K562 (cell line): ENCODE data around the gene RACGAP1. TPM values are rescaled to one million over a fixed set of nuclear protein-coding genes. Genes with fewer than 3 reads are reported as not detected.

ENCODE experiments used
- CSDE1 ChIP-seq, 2 experiments: fragments of 450-650 bp; IDR thresholded peaks; 2 replicates each; pipeline ENCODE4 v1.6.1; 2016; ENCODE audit warnings: mild to moderate bottlenecking in 1 of 2
- ESRRA ChIP-seq: fragments of 450-650 bp; IDR thresholded peaks from 2 replicates; pipeline ENCODE4 v1.6.1; 2014; ENCODE audit warnings: low read depth, mild to moderate bottlenecking, moderate library complexity, borderline replicate concordance
- IFI16 ChIP-seq: fragments of 250-450 bp; sonication (Bioruptor Pico); IDR thresholded peaks from 2 replicates; pipeline ENCODE4 v2.1.2; 2022; ENCODE audit warnings: mild to moderate bottlenecking, inconsistent platforms
- NONO ChIP-seq, 2 experiments: fragments of 200-400 bp in 1 of 2; fragments of 450-650 bp in 1 of 2; formaldehyde crosslinking in 1 of 2; IDR thresholded peaks; 2 replicates each; pipeline ENCODE4 v1.6.1; 2017; ENCODE audit warnings: low read depth in 2 of 2, mild to moderate bottlenecking in 2 of 2, moderate library complexity in 2 of 2, low read length in 1 of 2
- PCBP1 ChIP-seq: fragments of 200-400 bp; formaldehyde crosslinking; IDR thresholded peaks from 2 replicates; pipeline ENCODE4 v1.6.1; 2018; ENCODE audit warnings: mild to moderate bottlenecking, low read depth, low read length; ENCODE audit not compliant: poor library complexity, severe bottlenecking
- RCOR1 ChIP-seq, 2 experiments: IDR thresholded peaks; 2 replicates each; pipeline ENCODE4 v1.6.1; 2012; ENCODE audit warnings: low read depth in 2 of 2, low read length in 2 of 2, borderline replicate concordance in 1 of 2, improper control_type of control experiment in 1 of 2
- SIN3A ChIP-seq, 2 experiments: fragments of 150-350 bp in 1 of 2; IDR thresholded peaks; 2 replicates each; pipeline ENCODE4 v1.6.1; 2011 to 2016; ENCODE audit warnings: borderline replicate concordance in 2 of 2, low read depth in 2 of 2, low read length in 2 of 2, mild to moderate bottlenecking in 2 of 2, moderate library complexity in 2 of 2; ENCODE audit not compliant: control insufficient read depth in 1 of 2
- SRSF3 ChIP-seq: fragments of 200-400 bp; formaldehyde crosslinking; IDR thresholded peaks from 2 replicates; pipeline ENCODE4 v1.6.1; 2016; ENCODE audit warnings: mild to moderate bottlenecking, low read length, moderate library complexity; ENCODE audit not compliant: insufficient read depth
- TAF15 ChIP-seq: fragments of 200-400 bp; formaldehyde crosslinking; IDR thresholded peaks from 2 replicates; pipeline ENCODE4 v1.6.1; 2017; ENCODE audit warnings: mild to moderate bottlenecking, low read depth, low read length, moderate library complexity
- ZNF165 ChIP-seq: fragments of 250-450 bp; sonication (Bioruptor Pico); IDR thresholded peaks from 2 replicates; pipeline ENCODE4 v1.4.0; 2020; ENCODE audit warnings: borderline replicate concordance
- ZNF354B ChIP-seq: fragments of 250-450 bp; sonication (Bioruptor Pico); IDR thresholded peaks from 2 replicates; pipeline ENCODE4 v1.4.0; 2020
- polyA plus RNA-seq, 8 experiments: library from polyadenylated mRNA; depleted of rRNA in 4 of 8; stranded (reverse) in 5 of 8; unstranded in 3 of 8; fragments of >200 nt; fragmentation: Nextera tagmentation in 2 of 8; fragmentation: Illumina TruSeq in 1 of 8; extraction: Ambion mirVana in 2 of 8; extraction: Trizol in 1 of 8; gene quantifications; 2 replicates each; pipeline versions ENCODE4 v1.2.1 to v1.2.3, GENCODE V29; 2011 to 2014; ENCODE audit warnings: inconsistent platforms in 1 of 8, missing spikeins in 1 of 8
- total RNA-seq, 7 experiments: library from RNA; depleted of rRNA in 6 of 7; stranded (reverse); fragments of >200 nt in 6 of 7; fragmentation: Illumina TruSeq in 2 of 7; extraction: Trizol in 2 of 7; gene quantifications; 2 replicates each; pipeline versions ENCODE4 v1.2.1 to v1.2.3, GENCODE V29; 2011 to 2021; ENCODE audit warnings: low replicate concordance in 1 of 7

Gene RACGAP1
- total and polyA plus RNA-seq, 9 of the 15 experiments (the other 6 are each of a cell fraction or from before 2014, with no cell fraction given), result 56.4 to 92.9 (median 71.8) TPM

DNA sequence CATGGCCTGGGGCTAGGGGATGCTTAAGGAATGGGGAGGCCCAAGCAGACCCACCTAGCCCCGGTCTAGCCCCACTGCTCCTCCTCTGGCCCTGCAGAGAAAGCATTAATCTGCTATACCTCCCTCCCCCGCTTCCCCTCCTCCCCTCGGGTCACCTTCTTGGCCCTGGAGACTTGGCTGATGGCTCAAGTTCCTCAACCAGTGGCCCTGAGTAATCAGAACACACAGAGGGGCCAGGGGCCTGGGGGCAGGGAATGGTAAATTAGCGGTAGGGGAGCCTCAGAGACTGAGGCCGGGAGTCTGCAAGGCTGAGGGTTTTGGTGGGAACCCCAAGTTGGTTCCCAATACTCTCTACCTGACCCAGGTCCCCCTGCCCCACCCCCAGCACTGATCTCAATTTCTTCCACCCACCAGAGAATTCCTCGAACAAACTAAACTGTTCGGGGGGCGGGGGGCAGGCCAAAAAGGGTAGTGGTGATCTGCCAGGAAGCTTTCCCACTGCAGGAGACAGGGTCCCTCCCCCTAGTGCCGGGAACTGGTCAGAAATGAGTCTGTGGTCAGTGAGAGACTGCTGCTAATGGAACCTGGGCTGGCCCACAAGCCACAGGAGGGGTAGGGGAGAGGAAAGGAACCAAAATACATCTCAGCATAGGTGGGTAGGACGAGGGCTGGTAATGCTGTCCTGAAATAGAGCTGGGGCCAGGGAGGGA, 47.1 kb upstream of the RACGAP1 start (continued):
- TF ChIP-seq SRSF3, result no peak
- no peak for TF ChIP-seq CSDE1 (IDR thresholded peaks at IDR 0.05)
- no peak for TF ChIP-seq ZNF165 (CRISPR knock-in tag)
- TF ChIP-seq IFI16 (CRISPR knock-in tag), result no peak
- TF ChIP-seq RCOR1 (IDR thresholded peaks at IDR 0.05; ENCODE audit: borderline replicate concordance in 1 of 2, low read depth in 2 of 2, low read length in 2 of 2), result no peak
- no peak for TF ChIP-seq NONO (IDR thresholded peaks at IDR 0.05; ENCODE audit: low read depth in 2 of 2, low read length in 1 of 2)
- no peak for TF ChIP-seq PCBP1
- no peak for TF ChIP-seq TAF15
- no peak for TF ChIP-seq SIN3A (IDR thresholded peaks at IDR 0.05; ENCODE audit: borderline replicate concordance in 2 of 2, control insufficient read depth in 1 of 2, low read depth in 2 of 2, low read length in 2 of 2)
- no peak for TF ChIP-seq ZNF354B (CRISPR knock-in tag)
- TF ChIP-seq ESRRA, result peak; percentile 38; the same call in 1 of the 2 replicates
